Measurements from ENCODE around the gene MYO5A. TPM values are rescaled to one million over a fixed set of nuclear protein-coding genes. Genes with fewer than 3 reads are reported as not detected.
A peak's percentile ranks its signal among the peaks of the same experiment; 100 is the strongest.

The MYO5A gene
- total and polyA plus RNA-seq, 10 of the 15 experiments (the other 5 are each of a cell fraction or from before 2014, with no cell fraction given), result 4.2 to 42.9 (median 31.1) TPM

DNA sequence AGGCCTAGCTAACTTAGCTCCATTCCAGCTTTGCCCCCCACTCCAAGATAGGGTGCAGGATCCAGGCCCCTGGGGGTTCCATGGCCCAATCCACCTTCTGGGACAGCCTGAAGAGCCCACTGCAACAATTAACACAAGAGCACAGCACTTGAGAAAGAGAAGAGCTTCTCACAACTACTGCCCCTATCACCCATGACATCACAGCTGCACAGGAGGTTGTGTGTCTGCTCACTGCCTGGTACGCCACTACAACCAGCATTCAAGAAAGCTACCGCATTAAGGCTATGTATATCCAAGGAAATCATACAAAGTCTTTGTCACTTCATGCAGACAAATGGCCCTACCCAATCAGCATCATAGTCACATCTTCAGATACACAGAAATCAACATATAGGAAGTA lies 62.0 kb downstream of the MYO5A start:
- SMC1A ChIA-PET (ENCODE audit: uncharacterized antibody, unreplicated experiment), result interaction anchor here (0.6 to 5.4 kb wide), 40 partner anchors 13 to 271 kb away, joined by 3 to 81 read pairs (median 4); partner anchors contain the start of genes ATOSA and MYO5A
- CTCF ChIA-PET, result interaction anchor here (0.7 to 5.5 kb wide), 24 partner anchors 9 to 268 kb away, joined by 3 to 98 read pairs (median 6); partner anchors contain the start of gene MYO5A

More for the DNA sequence above, 62.0 kb downstream of the MYO5A start:
- peak overlapping the region; percentile 99 for H3K27ac ChIP-seq (ENCODE audit: control insufficient read depth, insufficient read depth)
- ChIA-PET POLR2A (interaction anchor here (0.8 to 2.8 kb wide), 11 partner anchors 10 to 268 kb away, joined by 3 to 16 read pairs (median 3); partner anchors contain the start of gene ATOSA), RAD21 (ENCODE audit: unreplicated experiment) (interaction anchor here (0.6 to 5.3 kb wide), 32 partner anchors 10 to 730 kb away, joined by 3 to 59 read pairs (median 6); partner anchors contain the start of genes ARPP19, LYSMD2 and MYO5A)
- in situ Hi-C loops (cut with MboI) (no loop called here), intact Hi-C loops (cut with micrococcal nuclease; ENCODE audit: unreplicated experiment) (loop anchor here (1.0 to 10.0 kb wide), 7 partner anchors 36 to 266 kb away; partner anchors contain the start of genes ARPP19, ATOSA and MYO5A)
- H3K4me1 ChIP-seq (ENCODE audit: control insufficient read depth, insufficient read depth, low read length), result peaks cover 47% of the 10 kb centered on the region
- ATAC-seq (0 out of 3 replicates have a peak, but pooled peaks have one; percentile 1), DNase-seq (ENCODE audit: low read depth, low spot score) (no peak), FAIRE-seq (no peak)
- H3K36me3 ChIP-seq (ENCODE audit: control insufficient read depth in 2 of 2, insufficient read depth in 2 of 2, low read length in 1 of 2), result no peaks in the 10 kb centered on the region
- H3K79me2 ChIP-seq (ENCODE audit: control insufficient read depth, insufficient read depth, low read length), result peaks cover 34% of the 10 kb centered on the region
- BruUV-seq (replicated peaks), result no TSS peak
- H4K20me1 ChIP-seq (ENCODE audit: control insufficient read depth, insufficient read depth), result no peaks in the 10 kb centered on the region
- TF ChIP-seq ZNF207 (IDR thresholded peaks at IDR 0.05; ENCODE audit: borderline replicate concordance) (no peak), KDM1A (IDR thresholded peaks at IDR 0.05; ENCODE audit: borderline replicate concordance) (no peak), RBBP5 (conservative IDR thresholded peaks at IDR 0.05) (no peak), NRF1 (conservative IDR thresholded peaks at IDR 0.05; ENCODE audit: low read depth, low read length) (no peak), USF2 (IDR thresholded peaks at IDR 0.05; ENCODE audit: borderline replicate concordance, low read depth, low read length) (no peak), HCFC1 (IDR thresholded peaks at IDR 0.05; ENCODE audit: low read length) (no peak), MAX (IDR thresholded peaks at IDR 0.05; ENCODE audit: low read depth, low read length) (no peak), GABPA (IDR thresholded peaks at IDR 0.05; ENCODE audit: low read depth) (no peak), POU2F2 (IDR thresholded peaks at IDR 0.05; ENCODE audit: borderline replicate concordance, low read depth, low read length) (no peak), NFIC (IDR thresholded peaks at IDR 0.05; ENCODE audit: low read depth, low read length) (no peak), SMAD1 (IDR thresholded peaks at IDR 0.05; ENCODE audit: low read depth, partially characterized antibody) (no peak)
- TF ChIP-seq, protein P1, sequence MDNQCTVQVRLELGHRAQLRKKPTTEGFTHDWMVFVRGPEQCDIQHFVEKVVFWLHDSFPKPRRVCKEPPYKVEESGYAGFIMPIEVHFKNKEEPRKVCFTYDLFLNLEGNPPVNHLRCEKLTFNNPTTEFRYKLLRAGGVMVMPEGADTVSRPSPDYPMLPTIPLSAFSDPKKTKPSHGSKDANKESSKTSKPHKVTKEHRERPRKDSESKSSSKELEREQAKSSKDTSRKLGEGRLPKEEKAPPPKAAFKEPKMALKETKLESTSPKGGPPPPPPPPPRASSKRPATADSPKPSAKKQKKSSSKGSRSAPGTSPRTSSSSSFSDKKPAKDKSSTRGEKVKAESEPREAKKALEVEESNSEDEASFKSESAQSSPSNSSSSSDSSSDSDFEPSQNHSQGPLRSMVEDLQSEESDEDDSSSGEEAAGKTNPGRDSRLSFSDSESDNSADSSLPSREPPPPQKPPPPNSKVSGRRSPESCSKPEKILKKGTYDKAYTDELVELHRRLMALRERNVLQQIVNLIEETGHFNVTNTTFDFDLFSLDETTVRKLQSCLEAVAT (IDR thresholded peaks at IDR 0.05), result no peak
- 100% methylated on average over 2 of the region's 2 CpGs for WGBS (ENCODE audit: insufficient coverage, insufficient replicate concordance, low lambda C conversion rate, missing lambda C conversion rate)
- peak overlapping the region; percentile 66 for H3K9ac ChIP-seq (ENCODE audit: control insufficient read depth, insufficient read depth, low read length)
- no peaks in the 10 kb centered on the region for H3K27me3 ChIP-seq (replicated peaks in 1 of 2; ENCODE audit: control insufficient read depth in 2 of 2, insufficient read depth in 2 of 2, low read length in 1 of 2)
- H2AFZ ChIP-seq (ENCODE audit: control insufficient read depth, low read depth, low read length), result no peak overlapping the region; the same call in 1 of the 2 replicates
- 0 out of 2 replicates have a peak overlapping the region, but pooled peaks have one; percentile 7 for H3K4me3 ChIP-seq
- peaks cover 4% of the 10 kb centered on the region; the same call in 2 of the 3 replicates for H3K9me3 ChIP-seq (replicated peaks; ENCODE audit: control insufficient read depth, insufficient read depth, low read length)
- H3K4me2 ChIP-seq (ENCODE audit: control insufficient read depth, insufficient read depth), result peak overlapping the region; percentile 100
